Kidney epithelial cell (primary cell): ENCODE results near the gene ATP5MC2. TPM values are rescaled to one million over a fixed set of nuclear protein-coding genes. Genes with fewer than 3 reads are reported as not detected.

Experiments used
- DNase-seq: peaks from one replicate; pipeline ENCODE4 v3.0.0-alpha.2; 2010; ENCODE audit warnings: low read depth
- H3K27me3 ChIP-seq: 2 replicates; pipeline ENCODE4 v1.6.0; 2011; ENCODE audit warnings: low read length; ENCODE audit not compliant: control insufficient read depth, insufficient read depth
- H3K36me3 ChIP-seq: 2 replicates; pipeline ENCODE4 v1.5.1; 2011; ENCODE audit warnings: low read length; ENCODE audit not compliant: control insufficient read depth, insufficient read depth
- H3K4me3 ChIP-seq: 2 replicates; pipeline ENCODE4 v1.5.1; 2011; ENCODE audit warnings: low read depth, mild to moderate bottlenecking, control low read depth, low read length
- CTCF ChIP-seq: IDR thresholded peaks from 2 replicates; pipeline ENCODE4 v1.5.1; 2011; ENCODE audit warnings: mild to moderate bottlenecking, moderate library complexity, low read length, control low read depth, inconsistent platforms; ENCODE audit not compliant: insufficient read depth, poor library complexity, severe bottlenecking
- total RNA-seq: library from RNA; depleted of rRNA; stranded (reverse); fragments of >200 nt; gene quantifications from 2 replicates; pipeline ENCODE4 v1.2.3, GENCODE V29; 2015

ATP5MC2 gene
- total RNA-seq, 1 donor from 2014 or later, result 299 TPM

GRCh38 chr12:53667080-53667479 is 8.8 kb downstream of the ATP5MC2 start:
- no peak for TF ChIP-seq CTCF
- H3K4me3 ChIP-seq, result no peak overlapping the region
- peaks cover 1% of the 10 kb centered on the region for H3K36me3 ChIP-seq

GRCh38 chr12:53664936-53665335 is 10.9 kb downstream of the ATP5MC2 start:
- Histone ChIP-seq H3K4me3 (no peak overlapping the region), H3K36me3 (peaks cover 1% of the 10 kb centered on the region), H3K27me3 (no peaks in the 10 kb centered on the region)
- no peak for TF ChIP-seq CTCF
- DNase-seq, result no peak

More at GRCh38 chr12:53667080-53667479, 8.8 kb downstream of the ATP5MC2 start:
- no peaks in the 10 kb centered on the region for H3K27me3 ChIP-seq
- DNase-seq, result no peak

GRCh38 chr12:53664191-53664590 is 11.7 kb downstream of the ATP5MC2 start:
- Histone ChIP-seq H3K36me3 (no peaks in the 10 kb centered on the region), H3K27me3 (no peaks in the 10 kb centered on the region)
- TF ChIP-seq CTCF, result no peak

GRCh38 chr12:53660041-53660440 is 15.8 kb downstream of the ATP5MC2 start:
- no peak for DNase-seq
- Histone ChIP-seq H3K4me3 (no peak overlapping the region), H3K36me3 (no peaks in the 10 kb centered on the region), H3K27me3 (no peaks in the 10 kb centered on the region)
- TF ChIP-seq CTCF, result no peak

More at GRCh38 chr12:53664191-53664590, 11.7 kb downstream of the ATP5MC2 start:
- no peak overlapping the region for H3K4me3 ChIP-seq
- no peak for DNase-seq

GRCh38 chr12:53659571-53659981 is 16.3 kb downstream of the ATP5MC2 start:
- Histone ChIP-seq H3K27me3 (no peaks in the 10 kb centered on the region), H3K4me3 (no peak overlapping the region), H3K36me3 (no peaks in the 10 kb centered on the region)
- DNase-seq, result no peak
- no peak for TF ChIP-seq CTCF

- Histone ChIP-seq H3K36me3 (no peaks in the 10 kb centered on the region), H3K27me3 (no peaks in the 10 kb centered on the region), H3K4me3 (no peak overlapping the region)
- TF ChIP-seq CTCF, result no peak
- no peak for DNase-seq
Observed at GRCh38 chr12:53659011-53659551, 16.8 kb downstream of the ATP5MC2 start.
